HG03432 (cell line): ENCODE data around the gene SNN.

Experiments used
- ATAC-seq: cut with Tn5 transposase; IDR thresholded peaks from one replicate; pipeline ENCODE4 v1.9.1; 2021; ENCODE audit warnings: mild to moderate bottlenecking, moderate library complexity; ENCODE audit not compliant: unreplicated experiment

Gene SNN

DNA sequence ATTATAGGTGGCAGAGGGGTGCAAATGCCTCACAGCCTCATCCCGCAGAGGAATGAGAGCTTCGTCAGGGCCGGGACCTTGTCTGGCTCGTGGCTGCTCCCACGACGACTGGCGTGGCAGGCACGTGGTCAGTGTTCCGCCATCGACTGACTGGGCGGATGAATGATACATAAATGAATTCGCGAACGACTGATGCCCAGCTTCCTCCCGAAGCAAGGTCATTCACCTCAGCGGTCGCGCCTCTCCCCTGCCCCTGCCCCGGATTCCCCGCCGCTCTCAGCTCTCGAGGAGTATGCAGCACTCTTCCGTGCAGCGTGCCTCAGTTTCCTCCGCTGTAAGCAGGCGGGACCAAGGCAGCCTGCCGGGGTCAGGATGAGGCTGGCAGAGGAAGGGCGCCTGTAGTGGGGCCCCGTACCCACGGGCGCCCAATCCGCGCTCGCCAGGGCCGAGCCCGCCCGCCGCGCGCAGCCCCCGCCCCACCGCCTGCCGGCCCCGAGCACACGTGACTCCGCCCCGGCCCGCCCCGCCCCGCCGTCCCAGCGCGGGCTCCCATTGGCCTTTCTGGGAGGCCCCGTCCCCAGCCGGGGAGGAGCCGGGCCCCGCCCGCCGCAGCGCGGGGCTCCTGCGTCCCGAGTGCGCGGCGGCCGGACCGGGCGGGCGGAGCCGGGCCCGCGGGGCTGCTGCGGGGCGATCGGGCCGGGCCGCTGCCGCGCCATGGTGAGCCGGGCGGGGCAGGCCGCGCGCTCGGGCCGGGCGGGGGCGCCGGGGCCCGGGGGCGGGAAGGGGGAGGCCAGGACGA lies at the start of gene SNN:
TSS of gene SNN (plus strand) at position 632 of the 799 bp plus-strand sequence. CDS start 7,605 bp downstream, outside the sequence.
- peak; percentile 70 for ATAC-seq

DNA sequence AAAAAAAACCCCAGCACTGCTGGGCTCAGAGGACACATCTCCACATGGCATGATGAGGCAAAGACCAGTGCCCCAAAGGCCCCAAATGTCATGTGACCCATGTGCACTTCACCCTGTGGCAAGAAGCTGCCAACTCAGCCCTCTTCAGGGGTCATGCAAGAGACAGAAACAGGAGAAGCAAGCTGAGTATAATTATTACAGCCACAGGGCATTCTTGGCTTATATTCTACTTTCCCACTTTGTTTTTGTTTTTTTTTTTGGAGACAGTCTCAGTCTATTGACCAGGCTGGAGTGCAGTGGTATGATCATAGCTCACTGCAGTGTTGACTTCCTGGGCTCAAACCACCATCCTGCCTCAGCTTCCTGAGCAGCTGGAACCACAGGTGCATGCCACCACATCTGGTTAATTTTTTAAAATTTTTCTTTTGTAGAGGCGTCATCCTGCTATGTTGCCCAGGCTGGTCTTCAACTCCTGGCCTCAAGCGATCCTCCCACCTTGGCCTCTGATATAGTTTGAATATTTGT lies 48.9 kb upstream of the SNN start:
- ATAC-seq = no peak

DNA sequence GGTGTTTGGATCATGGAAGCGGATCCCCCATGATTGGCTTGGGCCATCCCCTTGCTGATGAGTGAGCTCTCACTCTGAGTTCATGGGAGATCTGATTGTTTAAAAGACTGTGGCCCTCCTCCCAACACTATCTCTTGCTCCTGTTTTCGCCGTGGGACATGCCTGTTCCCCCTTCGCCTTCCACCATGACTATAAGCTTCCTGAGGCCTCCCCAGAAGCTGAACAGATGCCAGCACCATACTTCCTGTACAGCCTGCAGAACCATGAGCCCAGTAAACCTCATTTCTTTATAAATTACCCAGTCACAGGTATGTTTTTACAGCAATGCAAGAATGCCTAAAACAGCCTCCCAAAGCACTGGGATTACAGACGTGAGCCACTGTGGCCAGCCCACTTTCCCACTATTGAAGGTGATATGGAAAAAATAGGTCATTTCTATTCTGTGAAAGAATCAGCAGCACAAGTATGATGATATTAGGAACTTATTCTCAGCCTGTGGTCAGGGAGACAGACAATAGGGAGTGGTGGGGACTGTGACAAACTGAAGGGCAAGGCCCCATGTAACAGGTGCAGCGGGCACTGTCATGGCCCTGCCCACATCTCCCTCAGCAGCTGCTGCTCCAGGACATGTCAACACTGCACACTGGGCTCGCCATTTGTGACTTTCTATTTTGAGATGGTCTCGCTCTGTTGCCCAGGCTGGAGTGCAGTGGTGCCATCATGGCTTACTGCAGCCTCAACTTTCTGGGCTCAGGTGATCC lies 47.8 kb upstream of the SNN start:
- no peak for ATAC-seq

DNA sequence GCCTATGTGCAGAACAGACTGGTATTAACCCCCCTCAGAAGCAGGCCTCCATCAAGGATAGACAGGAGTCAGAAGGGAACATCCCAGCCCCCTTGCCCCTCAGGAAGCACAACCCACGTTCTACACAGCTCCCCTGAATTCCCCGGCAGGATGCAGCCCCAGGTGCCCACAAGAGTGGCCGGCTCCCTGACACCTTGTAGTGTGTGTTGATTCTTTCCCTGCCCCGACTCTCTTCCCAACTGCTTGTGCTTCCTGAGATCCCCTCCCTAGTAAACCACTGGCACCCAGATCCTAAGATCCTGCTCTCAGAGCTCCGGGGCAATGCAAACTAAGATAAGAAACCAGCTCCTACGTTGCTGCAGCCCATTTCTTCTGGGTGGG lies 46.7 kb upstream of the SNN start:
- ATAC-seq = no peak

DNA sequence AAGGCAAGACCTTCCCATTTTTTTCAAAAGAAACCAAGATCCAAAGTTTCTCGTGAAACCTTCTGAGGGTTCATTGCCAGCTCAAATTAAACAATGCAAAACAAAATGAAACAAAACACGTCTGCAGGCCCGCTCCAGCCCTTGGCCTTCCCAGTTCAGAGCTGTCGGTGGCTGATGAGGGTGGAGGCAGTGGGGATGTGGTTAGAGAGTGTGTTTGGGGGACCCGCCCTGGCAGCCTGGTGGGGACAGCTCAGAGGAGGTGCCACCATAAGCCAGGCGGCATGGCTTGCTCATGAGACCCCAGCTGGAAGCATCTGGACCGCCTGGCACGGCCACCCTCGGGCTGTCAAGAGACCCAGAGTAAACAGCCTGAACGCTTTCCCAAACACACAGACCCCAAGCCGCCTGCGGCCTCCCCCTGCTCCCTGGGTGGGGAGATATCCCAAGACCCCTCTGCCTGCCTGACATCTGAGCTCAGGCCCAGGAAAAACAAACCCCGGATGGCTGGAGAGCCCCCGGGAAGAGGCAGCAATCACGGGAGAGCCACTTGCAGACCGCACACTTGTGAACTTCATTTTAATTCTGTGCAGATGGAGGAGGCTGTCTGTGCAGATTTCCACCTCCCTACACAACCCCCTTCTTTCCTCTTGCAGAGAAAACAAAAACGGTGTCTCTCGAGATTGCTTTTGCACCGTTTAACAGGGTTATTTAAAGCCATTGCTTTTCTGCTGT lies 46.2 kb upstream of the SNN start:
- peak; percentile 43 for ATAC-seq

DNA sequence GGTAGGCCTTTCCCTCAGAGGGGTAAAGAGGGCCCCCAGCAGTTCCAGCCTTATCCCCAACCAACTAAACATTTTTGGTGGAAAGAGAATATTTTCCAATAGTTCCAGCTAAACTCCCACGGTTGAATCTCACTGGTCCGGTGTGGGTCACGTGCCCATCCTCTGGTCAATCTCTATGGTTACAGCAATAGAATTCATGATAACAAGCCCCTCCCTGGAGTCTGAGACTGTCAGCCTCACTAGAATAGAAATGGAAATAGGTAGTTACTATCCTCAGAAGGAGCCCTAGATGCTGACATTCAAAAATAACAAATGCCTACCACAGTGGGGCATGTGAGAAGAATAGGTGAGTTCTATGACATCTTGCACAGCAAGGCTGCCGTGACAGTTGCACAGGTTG lies 44.0 kb upstream of the SNN start:
- ATAC-seq = no peak

DNA sequence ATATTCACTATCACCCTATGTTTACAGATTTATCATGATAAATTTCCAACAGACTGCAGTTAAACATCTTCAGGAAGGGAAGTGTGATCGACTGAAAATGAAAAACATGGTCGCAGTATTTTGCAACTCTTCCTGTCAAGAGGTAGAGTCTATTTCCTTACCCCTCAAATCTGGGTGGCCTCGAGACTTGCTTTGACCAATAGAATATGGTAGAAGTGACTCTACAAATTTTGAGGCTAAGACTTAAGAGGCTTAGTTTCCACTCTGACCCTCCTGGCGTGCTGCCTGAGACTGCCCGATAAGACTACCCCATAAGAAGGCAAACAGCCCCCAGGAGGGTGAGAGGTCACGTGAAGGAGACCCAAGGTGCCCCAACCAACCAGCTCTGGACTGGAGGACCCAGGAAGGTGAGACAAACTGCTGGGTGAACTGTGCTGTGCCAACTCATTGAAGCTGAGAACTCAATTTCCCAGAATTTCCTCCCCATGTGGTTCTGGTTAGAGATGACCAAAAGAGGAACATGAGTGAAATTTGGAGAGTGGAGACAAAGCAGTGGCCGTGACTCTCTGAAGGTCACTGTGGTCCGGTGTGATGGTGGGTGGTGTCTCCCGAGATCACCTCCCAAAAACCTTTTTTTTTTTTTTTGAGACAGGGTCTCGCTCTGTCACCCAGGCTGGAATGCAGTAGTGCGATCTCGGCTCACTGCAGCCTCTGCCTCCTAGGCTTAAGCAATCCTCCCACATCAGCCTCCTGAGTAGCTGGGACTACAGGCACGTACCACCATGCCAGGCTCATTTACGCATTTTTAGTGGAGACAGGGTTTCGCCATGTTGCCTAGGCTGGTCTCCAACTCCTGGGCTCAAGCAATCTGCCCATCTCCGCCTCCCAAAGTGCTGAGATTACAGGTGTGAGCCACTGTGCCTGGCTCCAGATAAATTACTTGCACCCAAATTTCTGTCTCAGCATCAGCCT lies 43.3 kb upstream of the SNN start:
- ATAC-seq = no peak

DNA sequence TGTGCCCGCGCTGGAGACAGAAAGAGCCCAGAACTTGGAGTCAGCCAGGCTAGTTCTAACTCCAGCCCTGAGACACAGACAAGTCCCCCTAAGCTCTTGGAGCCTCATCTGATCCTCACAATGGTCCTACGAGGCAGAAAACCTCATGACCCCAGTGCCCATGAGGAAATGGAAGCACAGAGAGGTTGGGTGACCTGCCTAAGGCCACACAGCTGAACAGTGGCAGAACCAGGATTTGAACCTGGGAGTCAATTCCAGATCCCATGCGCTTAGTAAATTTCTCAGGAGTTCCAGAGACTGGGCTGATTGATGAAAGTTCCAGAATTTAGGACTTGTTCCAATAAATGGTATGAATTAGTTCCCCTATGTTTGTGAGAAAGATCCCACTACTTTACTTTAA lies 42.5 kb upstream of the SNN start:
- ATAC-seq = no peak

DNA sequence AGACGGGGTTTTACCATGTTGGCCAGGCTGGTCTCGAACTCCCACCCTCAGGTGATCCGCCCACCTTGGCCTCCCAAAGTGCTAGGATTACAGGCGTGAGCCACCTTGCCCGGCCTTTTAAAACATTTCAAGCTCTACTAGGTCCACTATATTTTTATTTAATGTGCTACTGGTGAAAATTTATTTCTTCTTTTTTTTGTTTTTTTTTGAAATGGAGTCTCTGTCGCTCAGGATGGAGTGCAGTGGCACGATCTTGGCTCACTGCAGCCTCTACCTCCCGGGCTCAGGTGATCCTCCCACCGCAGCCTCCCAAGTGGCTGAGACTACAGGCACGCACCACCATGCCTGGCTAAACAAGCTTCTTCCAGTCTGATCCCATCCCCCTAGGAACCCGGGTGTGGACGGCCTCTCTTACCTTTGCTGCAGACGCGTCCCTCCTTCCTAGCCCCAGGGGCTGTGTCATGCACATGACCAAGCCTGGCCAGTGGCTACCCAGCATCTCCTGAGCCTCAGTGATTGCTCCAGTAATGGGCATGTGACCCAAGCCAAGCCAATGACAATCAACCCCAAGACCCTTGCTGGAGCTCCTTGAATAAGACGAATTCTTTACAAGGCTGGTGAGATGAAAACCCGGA lies 41.5 kb upstream of the SNN start:
- ATAC-seq = no peak

DNA sequence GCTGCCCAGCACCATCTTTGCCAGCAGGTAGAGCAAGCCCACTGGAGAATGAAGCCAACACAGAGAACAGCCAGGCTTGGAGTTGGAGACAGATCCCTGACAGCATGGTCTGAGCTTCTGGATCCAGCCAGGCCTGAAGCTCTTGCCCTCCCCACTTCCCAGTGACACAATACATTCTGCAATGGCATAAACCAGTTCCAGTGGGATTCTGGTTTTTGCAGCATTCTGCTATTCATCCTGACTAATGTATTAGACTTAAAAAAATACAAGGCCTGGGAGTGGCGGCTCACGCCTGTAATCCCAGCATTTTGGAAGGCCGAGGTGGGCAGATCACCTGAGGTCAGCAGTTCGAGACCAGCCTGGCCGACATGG lies 41.0 kb upstream of the SNN start:
- no peak for ATAC-seq

DNA sequence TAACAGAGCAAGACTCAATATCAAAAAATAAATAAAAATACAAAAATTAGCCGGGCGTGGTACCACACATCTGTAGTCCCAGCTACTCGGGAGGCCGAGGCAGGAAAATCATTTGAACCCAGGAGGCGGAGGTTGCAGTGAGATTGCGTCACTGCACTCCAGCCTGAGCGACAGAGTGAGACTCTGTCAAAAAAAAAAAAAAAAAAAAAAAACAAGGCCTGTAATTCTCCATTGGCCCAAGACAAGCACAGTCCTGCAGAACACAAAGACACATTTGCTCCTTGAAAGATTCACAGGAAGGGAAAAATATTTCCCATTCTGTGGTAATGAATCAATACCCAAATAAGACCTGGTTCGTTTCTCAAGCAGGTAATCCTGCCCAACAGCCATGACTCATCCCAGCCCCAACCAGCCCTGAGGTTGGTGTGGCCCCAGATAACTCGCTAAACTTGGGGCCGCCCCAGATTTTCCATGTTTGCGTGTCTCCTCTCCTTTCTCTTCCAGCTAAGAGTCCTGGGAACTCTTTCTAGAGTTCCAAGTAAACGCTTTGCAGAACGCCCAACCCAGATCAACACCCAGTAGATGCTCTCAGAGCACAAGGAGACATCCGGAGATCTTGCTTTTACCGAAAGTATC lies 40.3 kb upstream of the SNN start:
- ATAC-seq = no peak

DNA sequence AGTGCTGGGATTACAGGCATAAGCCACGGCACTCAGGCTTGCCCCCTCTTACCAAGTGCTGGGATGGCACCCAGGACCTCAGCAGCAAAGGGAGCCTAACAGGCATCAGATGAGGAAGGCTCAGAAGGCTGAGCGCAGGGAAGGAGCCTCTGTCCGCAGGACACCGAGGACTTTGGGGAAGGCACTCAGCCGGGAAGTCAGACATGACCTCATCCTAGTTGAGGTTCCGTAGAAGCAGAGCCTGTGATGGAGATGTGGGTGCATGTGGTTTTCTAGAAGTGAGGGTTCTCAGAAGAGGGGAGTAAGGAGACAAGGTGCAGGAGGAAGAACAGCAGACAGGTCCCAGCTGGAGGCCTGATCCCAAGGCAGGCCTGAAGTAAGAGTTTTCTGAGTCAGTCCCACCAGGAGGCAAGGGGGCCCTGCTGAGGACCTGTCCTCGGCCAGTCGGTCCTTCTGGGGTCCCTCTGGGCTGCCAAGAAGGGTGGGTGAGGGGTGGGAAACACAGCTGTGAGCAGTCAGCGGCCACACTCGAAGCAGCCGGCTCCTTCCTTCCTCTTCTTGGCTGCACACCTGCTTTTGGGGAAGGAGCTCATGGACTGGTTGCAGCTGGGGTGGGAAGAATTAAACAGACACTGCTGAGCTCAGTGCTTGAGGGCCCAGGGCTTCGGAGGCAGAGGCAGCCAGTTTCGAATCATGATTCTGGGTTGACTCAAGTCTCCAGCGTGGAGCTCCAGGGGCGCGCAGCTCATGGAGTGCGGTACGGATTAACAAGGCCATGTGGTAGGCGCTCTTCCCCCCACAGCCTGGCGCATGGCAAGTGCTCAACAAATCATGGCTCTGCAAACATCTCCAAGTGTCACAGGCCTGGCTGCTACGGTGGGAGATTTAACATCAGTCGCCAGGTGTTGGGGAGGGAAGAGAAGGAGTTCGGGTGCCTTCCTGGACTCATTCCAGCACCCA lies 38.9 kb upstream of the SNN start:
- ATAC-seq = no peak

DNA sequence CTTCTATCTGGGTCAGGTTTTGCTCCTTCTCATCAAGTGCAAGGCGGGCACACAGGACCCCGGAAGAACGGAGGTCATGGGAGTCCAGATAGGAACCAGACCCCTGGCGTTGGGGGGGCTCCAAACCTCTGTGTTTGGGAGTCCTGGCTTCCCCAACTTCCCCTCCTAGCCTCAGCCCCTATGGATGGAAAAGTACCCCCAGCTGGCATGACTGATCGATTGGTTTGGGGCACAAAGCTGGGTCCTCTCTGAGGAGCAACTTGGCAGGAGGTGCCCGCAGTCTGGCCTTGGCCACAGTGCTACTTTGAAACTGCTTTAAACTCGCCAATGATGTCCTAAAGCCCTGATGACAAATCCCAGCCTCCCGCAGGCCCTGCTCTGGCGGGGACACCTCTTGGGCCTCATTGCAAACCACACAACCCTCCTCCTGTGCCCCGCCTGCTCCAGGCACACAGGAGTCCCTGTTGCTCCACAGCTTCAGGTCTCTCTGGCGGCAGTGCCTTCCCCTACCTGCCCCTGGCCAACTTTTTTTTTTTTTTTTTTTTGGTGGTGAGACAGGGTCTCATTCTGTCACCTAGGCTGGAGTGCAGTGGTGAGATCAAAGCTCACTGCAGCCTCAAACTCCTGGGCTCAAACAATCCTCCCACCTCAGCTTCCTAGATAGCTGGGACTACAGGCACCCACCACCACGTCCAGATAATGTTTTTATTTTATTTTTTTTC lies 38.0 kb upstream of the SNN start:
- no peak for ATAC-seq

DNA sequence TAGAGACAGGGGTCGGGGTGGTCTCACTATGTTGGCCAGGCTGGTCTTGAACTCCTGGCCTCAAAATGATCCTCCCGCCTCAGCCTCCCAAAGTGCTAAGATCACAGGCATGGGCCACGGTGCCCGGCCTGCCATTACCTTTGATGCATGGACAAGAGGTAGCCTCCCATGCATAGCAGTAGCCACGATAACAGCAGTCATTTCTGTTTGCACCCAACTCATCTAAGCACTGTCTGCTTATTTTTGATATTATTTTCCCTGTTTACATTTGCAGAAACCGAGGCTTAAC lies 37.5 kb upstream of the SNN start:
- ATAC-seq = no peak

DNA sequence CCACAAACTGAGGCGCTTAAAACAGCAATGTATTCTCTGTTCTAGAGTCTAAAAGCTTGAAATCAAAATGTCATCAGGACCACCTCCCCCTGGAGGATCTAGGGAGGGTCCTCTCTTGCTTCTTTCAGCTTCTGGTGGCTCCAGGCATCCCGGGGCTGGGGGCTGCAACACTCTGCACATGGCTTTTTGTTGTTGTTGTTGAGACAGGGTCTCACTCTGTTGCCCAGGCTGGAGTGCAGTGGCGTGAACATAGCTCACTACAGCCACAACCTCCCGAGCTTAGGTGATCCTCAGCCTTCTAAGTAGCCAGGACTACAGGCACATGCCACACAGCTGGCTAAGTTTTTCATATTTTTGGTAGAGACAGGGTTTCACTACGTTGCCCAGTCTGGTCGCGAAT lies 37.0 kb upstream of the SNN start:
- ATAC-seq = no peak

DNA sequence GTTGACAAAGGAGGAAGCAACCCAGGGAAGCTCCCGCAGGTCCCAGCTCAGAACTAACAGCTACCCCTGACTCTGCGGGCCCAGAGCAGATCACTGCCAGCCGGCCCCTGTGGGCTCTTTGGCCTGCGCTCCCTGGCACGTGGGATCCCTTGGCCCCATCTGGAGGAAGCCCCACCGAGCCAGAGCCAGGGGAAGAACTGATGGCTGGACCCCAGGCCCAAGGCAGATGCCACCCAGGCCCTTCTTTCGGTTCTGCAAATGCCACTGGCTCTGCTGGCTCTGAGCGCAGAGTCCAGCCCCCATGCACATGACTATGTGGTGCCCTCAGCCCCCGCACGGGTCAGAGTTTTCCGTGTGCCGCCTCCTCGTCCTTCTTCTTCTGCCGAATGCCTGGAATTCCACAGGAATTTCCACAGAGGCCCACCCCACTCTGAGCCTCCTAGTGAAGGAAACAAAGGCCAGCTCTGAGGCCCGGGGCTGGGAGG lies 35.8 kb upstream of the SNN start:
- ATAC-seq = no peak

DNA sequence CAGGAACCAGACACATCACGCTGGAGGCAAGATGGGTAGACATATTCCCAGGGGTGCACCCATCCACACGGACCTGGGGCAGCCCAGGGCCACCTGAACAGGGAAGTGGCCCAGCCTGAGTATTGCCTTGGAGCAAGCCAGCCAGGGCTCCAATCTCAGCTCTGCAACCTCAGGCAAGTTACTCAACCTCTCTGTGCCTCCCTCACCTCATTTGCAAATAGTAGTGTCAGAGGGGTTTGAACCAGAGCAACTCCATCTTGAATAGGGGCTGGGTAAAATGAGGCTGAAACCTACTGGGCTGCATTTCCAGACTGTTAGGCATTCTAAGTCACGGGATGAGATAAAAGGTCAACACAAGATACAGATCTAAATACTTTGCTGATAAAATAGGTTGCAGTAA lies 35.1 kb upstream of the SNN start:
- ATAC-seq = no peak

DNA sequence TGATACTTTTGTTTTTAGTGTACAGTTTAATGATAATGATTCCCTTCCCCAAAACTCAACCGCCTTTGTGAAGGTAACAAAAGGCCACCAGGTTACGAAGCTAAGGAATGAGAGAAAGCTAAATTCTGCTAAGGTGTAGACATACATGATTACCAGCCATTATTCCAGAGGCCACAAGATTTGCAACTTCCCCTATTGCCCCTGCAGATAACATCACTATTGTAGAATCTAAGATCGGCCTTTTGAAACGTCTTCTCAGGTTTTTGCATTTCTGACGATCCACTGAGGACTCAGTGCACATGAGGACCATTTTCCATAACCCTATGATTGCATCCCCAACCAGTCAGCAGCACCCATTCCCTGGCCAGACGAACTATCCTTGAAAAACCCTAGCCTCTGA lies 33.9 kb upstream of the SNN start:
- ATAC-seq = no peak
